GM10266 (cell line): Measurements from ENCODE around the gene CYSRT1.

Experiments
- DNase-seq: peaks from one replicate; pipeline ENCODE4 v3.0.0; 2012; ENCODE audit errors: extremely low spot score
- CTCF ChIP-seq: IDR thresholded peaks from 2 replicates; pipeline ENCODE4 v1.5.1; 2012; ENCODE audit warnings: mild to moderate bottlenecking, low read depth; ENCODE audit not compliant: control insufficient read depth, insufficient read depth; ENCODE audit errors: missing control alignments

CYSRT1 gene

GRCh38 chr9:137191691-137192447 lies 33.1 kb upstream of the CYSRT1 start:
- no peak for DNase-seq
- no peak for TF ChIP-seq CTCF

- no peak for TF ChIP-seq CTCF
These were observed 32.6 kb upstream of the CYSRT1 start for GRCh38 chr9:137192448-137192780.

GRCh38 chr9:137192859-137193258 lies 32.1 kb upstream of the CYSRT1 start:
- TF ChIP-seq CTCF = no peak
- DNase-seq = no peak

More at GRCh38 chr9:137192448-137192780, 32.6 kb upstream of the CYSRT1 start:
- DNase-seq = no peak

DNA sequence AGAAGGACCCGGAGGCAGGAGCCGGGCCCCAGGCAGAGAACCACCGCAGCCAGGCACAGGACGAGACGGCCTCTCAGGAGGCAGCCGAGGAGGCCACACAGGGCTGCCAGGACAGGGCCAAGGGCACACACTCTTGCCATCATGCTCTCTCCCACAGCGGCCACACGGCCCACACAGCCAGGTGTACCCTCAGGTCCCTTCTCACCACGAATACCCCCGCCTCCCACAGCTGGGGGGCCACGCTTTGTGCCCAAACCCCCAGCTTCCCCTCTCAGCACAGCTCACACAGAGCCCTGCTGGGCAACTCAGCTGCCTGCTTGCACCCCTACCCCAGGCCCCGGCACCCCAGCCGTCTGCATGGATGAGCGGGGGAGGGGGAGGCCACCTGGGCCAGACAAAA lies 31.2 kb upstream of the CYSRT1 start:
- DNase-seq = no peak
- TF ChIP-seq CTCF = no peak

GRCh38 chr9:137194388-137194787 lies 30.6 kb upstream of the CYSRT1 start:
- DNase-seq = no peak
- TF ChIP-seq CTCF = no peak

DNA sequence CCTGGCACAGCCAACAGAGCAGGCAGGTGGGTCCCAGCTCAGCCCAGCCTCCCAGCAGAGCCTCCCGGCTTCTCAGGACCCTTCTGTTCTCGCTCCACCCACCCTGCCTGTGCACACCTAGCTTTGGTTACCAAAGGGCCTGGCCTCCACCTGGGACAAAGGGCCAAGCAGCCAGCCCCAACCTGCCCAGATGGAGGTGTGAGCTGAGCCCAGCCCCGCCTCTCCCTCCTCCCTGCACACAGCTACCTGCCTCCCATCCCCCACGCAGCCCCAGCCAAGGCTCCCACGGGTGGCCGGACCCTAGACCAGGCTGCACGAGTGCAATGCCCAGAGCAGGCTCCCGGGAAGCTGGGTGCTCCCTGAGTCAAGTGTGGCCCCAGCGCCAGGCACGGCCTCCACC lies 30.1 kb upstream of the CYSRT1 start:
- DNase-seq = no peak
- no peak for TF ChIP-seq CTCF

- no peak for DNase-seq
- TF ChIP-seq CTCF = no peak
These were observed 29.3 kb upstream of the CYSRT1 start for GRCh38 chr9:137195525-137196220.
